GM18508 (cell line): ENCODE results near the gene HLCS.
"Not testable (repeated sequence)": the region's sequence is repeated elsewhere in the genome, so short reads cannot be mapped to it uniquely, and the experiment has no call there.

ENCODE experiments used
- ATAC-seq: cut with Tn5 transposase; IDR thresholded peaks from one replicate; pipeline ENCODE4 v1.9.1; 2021; ENCODE audit warnings: moderate number of reproducible peaks; ENCODE audit not compliant: insufficient read depth, unreplicated experiment

Gene HLCS

DNA sequence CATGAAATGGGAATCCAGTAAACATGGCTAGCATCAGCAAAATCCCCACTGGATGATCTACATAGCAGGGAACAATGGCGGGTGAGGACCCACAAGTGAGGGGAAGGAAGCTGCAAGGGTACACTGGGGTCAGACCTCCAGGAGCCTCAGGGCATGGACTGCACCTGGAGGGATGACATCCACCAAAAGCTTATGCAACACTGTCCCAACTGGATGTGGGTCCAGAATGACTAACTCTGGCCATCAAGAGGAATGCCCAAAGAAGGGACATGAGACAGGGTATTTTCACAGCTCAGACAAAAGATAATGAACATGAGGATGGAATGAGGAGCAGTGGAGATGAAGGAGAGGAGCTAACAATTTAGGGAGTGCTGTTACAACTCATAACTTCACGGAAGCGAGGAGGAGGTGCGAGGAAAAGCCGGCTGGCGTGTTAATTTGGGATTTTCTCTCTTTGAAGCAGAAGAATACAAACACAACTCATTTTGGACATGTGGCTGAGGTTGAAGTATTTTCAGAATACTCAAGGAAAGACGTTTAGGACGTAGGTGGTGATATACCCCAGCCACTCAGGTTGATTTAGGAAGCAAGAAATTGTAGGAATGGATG, 5.7 kb downstream of the HLCS start:
- ATAC-seq = no peak

DNA sequence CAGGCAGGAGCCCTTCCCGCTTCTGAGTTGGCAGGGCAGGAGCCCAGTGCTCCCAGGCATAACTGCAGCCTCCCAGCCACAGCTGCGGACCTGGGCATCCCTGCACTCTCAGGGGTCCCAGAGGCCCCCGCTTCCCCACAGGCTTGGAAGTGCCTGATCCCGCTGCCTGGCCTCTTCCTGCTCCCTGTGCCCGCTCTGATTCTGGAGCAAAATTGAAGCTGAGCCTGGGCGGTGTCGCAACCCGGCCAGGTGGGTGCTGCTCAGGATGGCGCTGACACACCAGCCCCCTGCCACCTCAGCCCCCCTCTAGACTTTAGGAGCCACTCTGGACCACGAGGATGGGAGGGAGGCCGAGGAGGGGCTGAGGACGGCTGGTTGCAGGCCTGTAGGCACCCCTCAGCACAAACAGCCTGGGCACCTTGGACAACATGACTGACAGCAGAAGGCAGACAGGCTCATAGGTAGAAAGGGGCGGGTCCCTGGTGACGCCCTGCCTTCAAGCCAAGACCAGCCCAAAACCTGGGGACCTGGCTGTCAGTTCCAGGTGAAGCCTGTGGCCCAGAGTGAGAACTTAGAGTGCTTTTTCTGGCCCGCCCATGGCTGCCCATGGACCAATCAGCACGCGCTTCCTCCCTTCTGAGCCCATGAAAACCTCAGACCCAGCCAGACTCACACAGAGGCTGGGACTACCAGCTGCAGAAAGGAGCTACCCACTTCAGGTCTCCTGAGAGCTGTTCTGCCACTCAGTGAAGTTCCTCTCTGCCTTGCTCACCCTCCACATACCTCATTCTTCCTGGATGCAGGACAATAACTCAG, 7.2 kb downstream of the HLCS start:
- no peak for ATAC-seq

- ATAC-seq = no peak
Measured at GRCh38 chr21:36955783-36956182, 10.7 kb downstream of the HLCS start.

GRCh38 chr21:36952331-36952730, 14.1 kb downstream of the HLCS start:
- not testable (repeated sequence) for ATAC-seq

- no peak for ATAC-seq
Measured at GRCh38 chr21:36949171-36950141, 17.0 kb downstream of the HLCS start.

GRCh38 chr21:36948686-36949085, 17.8 kb downstream of the HLCS start:
- no peak for ATAC-seq

DNA sequence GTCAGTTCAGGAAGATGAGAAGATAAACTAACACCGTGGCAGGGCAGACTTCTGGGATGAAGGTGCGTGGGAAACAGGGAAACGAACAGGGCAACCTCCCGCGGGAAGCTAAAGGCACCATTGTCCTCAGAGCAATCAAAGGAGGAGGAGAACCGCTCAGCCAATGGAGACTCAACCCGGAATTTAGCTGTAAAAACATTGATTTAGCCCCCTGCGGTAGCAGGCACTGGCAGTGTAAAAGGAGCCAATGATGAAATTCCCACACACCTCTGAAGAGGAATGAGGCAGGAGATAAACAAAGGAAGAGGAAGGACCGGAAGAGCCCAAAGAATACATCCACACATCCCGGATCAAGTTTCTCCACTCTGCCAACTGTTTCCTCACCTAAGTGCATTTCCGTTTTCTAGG, 19.5 kb downstream of the HLCS start:
- no peak for ATAC-seq

- ATAC-seq = no peak
Measured at GRCh38 chr21:36945496-36946138, 20.9 kb downstream of the HLCS start.

- no peak for ATAC-seq
Measured at GRCh38 chr21:36936361-36937135, 29.9 kb downstream of the HLCS start.

DNA sequence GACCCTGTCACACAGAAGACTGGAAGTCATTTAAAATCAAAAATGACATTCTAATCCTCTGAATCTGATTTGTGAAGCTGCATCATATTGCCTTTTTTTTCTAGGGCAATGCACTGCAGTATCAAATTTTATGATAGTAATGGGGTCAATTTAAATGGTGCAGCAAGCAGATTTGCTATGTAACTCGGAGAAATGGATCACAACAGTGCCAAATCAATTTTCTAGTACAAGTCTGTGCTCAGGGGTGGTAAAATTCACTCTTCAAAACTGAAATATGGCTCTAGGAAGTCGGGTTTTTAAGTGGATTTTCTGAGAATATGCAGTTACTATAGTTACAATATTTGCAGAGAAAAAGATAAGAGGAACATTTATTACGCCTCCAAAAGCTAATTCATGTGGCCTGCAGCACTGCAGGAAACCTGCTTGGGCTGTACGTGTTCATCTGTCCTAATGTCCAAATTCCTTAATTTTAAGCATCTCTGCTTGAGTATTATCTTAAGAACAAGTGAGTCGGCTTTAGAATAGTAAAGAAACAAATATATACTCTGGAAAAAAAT, 31.5 kb downstream of the HLCS start:
- no peak for ATAC-seq

DNA sequence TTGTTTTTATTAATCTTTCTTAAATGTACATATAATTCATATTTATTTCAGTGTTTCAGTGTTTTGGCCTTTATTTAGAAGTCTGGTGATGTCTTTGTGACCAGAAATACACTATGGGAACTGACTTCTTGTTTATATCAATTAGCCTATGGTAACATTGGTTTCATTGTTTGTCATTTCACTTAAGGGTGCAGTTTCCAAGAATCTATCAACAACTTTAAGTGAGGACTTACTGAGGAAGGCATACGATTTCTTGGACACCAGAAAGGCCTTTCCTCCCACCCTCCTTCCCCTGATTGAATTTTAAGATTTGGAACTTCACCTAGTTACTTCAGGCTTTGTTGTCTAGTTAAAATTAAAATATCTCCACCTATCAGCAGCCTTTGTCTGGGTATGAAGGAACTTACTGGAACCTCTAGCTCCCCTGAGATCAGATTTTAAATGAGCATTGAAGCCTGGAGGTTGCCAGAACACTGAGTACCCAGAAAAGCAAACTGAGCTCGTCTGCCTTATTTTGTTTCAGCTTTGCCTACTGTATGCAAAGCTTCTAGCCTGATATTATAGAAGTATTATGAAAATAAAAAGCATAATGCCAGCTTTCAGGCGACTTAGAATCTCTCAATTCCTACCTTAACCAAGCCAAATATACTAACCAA, 34.2 kb downstream of the HLCS start:
- no peak for ATAC-seq

DNA sequence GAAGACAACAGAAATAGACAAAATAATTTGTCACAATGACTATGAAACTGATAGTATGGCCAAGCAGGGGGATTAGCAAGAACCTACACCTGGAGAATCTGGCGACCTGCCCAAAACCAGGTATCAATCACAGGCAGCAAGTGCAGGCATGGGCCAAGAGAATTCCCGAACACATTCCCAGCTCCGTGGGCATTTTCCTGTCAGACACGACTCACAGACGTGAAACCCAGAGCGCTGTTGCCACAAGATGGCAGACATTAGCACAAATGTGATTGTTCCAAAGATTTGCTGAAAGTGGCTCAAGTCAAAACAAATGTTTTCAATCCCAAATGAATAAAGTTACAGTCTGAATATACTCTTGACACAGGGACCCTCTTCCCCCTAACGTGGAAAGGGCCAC, 36.8 kb downstream of the HLCS start:
- ATAC-seq = no peak

DNA sequence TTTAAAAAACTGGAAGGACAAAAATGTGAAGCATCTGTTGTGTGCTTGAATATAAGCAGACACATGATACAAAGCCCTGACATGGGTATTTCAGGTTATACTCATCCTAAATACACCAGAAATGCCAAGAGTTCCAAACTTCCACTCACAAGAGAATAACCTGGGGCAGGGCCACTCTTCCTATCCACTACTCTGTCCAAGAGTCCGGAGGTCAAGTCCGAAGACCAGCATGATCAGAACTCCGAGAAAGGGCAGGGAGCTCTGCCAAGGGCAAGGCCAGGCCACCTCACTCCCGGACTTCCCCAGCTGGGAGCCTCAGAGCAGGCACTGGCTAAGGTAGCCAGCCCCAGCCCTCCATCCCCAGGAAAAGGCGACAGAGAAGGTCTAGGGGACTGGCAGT, 37.5 kb downstream of the HLCS start:
- no peak for ATAC-seq

- no peak for ATAC-seq
Measured at GRCh38 chr21:36927719-36928117, 38.8 kb downstream of the HLCS start.

- ATAC-seq = no peak
Measured at GRCh38 chr21:36926989-36927718, 39.3 kb downstream of the HLCS start.

- ATAC-seq = no peak
Measured at GRCh38 chr21:36923270-36923669, 43.2 kb downstream of the HLCS start.

- no peak for ATAC-seq
Measured at GRCh38 chr21:36922861-36923260, 43.6 kb downstream of the HLCS start.

DNA sequence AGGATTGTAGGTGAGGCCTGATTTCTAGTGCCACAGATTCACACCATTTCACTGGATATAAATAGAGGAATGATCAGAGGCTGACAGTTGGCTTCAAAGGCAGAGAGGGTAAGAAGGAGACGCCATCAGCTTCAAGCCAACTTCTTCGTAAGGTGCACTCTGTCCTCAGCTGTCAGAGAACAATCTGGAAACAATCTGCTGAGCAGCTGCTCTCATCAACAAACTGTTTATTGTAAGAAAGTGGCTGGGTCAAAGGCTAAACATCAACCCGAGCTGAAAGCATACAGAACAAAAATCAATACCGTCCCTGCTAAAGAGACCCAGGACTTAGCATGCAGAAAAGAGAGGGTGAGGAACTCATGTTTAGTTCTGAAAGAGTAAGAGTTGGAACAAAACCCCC, 48.2 kb downstream of the HLCS start:
- ATAC-seq = no peak
